ENCODE data around the gene RNU5B-1.

- TF ChIP-seq, protein P1, sequence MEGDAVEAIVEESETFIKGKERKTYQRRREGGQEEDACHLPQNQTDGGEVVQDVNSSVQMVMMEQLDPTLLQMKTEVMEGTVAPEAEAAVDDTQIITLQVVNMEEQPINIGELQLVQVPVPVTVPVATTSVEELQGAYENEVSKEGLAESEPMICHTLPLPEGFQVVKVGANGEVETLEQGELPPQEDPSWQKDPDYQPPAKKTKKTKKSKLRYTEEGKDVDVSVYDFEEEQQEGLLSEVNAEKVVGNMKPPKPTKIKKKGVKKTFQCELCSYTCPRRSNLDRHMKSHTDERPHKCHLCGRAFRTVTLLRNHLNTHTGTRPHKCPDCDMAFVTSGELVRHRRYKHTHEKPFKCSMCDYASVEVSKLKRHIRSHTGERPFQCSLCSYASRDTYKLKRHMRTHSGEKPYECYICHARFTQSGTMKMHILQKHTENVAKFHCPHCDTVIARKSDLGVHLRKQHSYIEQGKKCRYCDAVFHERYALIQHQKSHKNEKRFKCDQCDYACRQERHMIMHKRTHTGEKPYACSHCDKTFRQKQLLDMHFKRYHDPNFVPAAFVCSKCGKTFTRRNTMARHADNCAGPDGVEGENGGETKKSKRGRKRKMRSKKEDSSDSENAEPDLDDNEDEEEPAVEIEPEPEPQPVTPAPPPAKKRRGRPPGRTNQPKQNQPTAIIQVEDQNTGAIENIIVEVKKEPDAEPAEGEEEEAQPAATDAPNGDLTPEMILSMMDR (IDR thresholded peaks at IDR 0.05), result no peak
- no peak for TF ChIP-seq ZFX (IDR thresholded peaks at IDR 0.05; ENCODE audit: borderline replicate concordance)
Observed at GRCh38 chr15:65258375-65259262, 45.9 kb upstream of the RNU5B-1 start.

Measured in 22Rv1 (cell line).